Aorta (tissue), 5 donors: ENCODE measurements around the gene CFHR2. TPM values are rescaled to one million over a fixed set of nuclear protein-coding genes. Genes with fewer than 3 reads are reported as not detected.
"Not testable (repeated sequence)": the region's sequence is repeated elsewhere in the genome, so short reads cannot be mapped to it uniquely, and the experiment has no call there.

Experiments used
- ATAC-seq: fragments of 200-7000 bp; cut with Tn5 transposase; one replicate; pipeline ENCODE4 v1.9.1; 2022; ENCODE audit warnings: moderate library complexity; ENCODE audit not compliant: low FRiP score
- DNase-seq, 2 donors: peaks; one replicate each; pipeline ENCODE4 v3.0.0-alpha.2; 2020
- H3K27ac ChIP-seq, 2 donors: one replicate each; pipeline ENCODE4 v1.5.1; 2013; ENCODE audit warnings: low read length in 2 of 2, mild to moderate bottlenecking in 2 of 2, moderate library complexity in 2 of 2, control low read depth in 1 of 2, inconsistent platforms in 1 of 2, low read depth in 1 of 2
- H3K27me3 ChIP-seq, 2 donors: one replicate each; pipeline ENCODE4 v1.6.1; 2013; ENCODE audit warnings: control low read depth in 1 of 2, low read length in 1 of 2, mild to moderate bottlenecking in 1 of 2, moderate library complexity in 1 of 2; ENCODE audit not compliant: insufficient read depth in 2 of 2, control insufficient read depth in 1 of 2
- H3K36me3 ChIP-seq, 2 donors: one replicate each; pipeline ENCODE4 v1.6.1; 2013; ENCODE audit warnings: control low read depth in 1 of 2, low read length in 1 of 2, mild to moderate bottlenecking in 1 of 2; ENCODE audit not compliant: insufficient read depth in 2 of 2, control insufficient read depth in 1 of 2
- H3K4me1 ChIP-seq, 2 donors: one replicate each; pipeline ENCODE4 v1.6.1; 2013; ENCODE audit warnings: low read length in 2 of 2, control low read depth in 1 of 2, mild to moderate bottlenecking in 1 of 2, moderate library complexity in 1 of 2; ENCODE audit not compliant: insufficient read depth in 2 of 2, control insufficient read depth in 1 of 2
- H3K4me3 ChIP-seq, 2 donors: one replicate each; pipeline ENCODE4 v1.5.1; 2013; ENCODE audit warnings: low read length in 2 of 2, control low read depth in 1 of 2, mild to moderate bottlenecking in 1 of 2
- H3K9me3 ChIP-seq: one replicate; pipeline ENCODE4 v1.6.1; 2013; ENCODE audit warnings: mild to moderate bottlenecking, low read length; ENCODE audit not compliant: control insufficient read depth
- WGBS, 2 donors: extraction: QIAGEN DNeasy Blood & Tissue Kit; methylation state at CpG; one replicate each; pipeline ENCODE4 v1.1.7; 2013; 5-methylcytosine and 5-hydroxymethylcytosine counted together
- intact Hi-C, 2 donors: fragments of 100-400 bp; cut with DNase I; formaldehyde crosslinking; loops; one replicate each; pipeline versions ENCODE4 v1.14.2 to v1.15.0; 2022
- long read RNA-seq, 2 donors: library from polyadenylated mRNA; unstranded; transcript quantifications; one replicate each; pipeline ENCODE4 v2.0.0, GENCODE V29; 2020 to 2021
- polyA plus RNA-seq, 2 donors: library from polyadenylated mRNA; stranded (reverse); fragments of 200-250 nt; gene quantifications; one replicate each; pipeline ENCODE4 v1.2.3, GENCODE V29; 2013
- total RNA-seq, 2 donors: library from RNA; stranded (reverse); fragmentation: NEBNext Ultra II Directional; extraction: Animal tissue kit (Norgen Biotek cat#: 25700); gene quantifications; one replicate each; pipeline ENCODE4 v1.2.1, GENCODE V29; 2021
- donor health status: healthy with polysubstance abuse.
- donor health status: Bipolar disorder and iron deficiency.
- donor health status: DM: no; HTN: no; CAD: no.
- donor health status: DM: no; HTN: no; CAD: no.
- donor health status: DM: yes; HTN: yes; CAD: no.

Gene CFHR2
- total RNA-seq (not detected), polyA plus RNA-seq (not detected)
- long read RNA-seq, donor 1, result 0 reads
- long read RNA-seq, donor 2, result 0 reads

DNA sequence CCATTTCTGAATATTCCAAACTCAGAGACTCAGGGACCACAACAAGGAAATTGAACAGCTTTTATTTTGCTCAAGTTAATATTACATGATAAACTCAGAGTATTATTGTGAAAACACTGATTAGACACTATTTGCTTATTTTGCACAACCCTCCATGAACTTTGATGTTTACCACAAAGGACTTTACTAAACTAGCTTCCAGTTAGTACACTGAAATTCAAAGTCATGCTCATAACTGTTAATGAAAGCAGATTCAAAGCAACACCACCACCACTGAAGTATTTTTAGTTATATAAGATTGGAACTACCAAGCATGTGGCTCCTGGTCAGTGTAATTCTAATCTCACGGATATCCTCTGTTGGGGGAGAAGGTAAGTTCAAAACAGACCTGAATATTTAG, at the start of gene CFHR2:
CFHR2 (plus strand) TSS at position 171 of the 400 bp plus-strand sequence; CDS start at position 314, 143 bp downstream.
- no CpG with 5 or more reads among the region's 1 CpG for WGBS, 2 donors
- H3K4me1 ChIP-seq, H3K4me3 ChIP-seq, H3K9me3 ChIP-seq, DNase-seq, intact Hi-C loops, ATAC-seq, H3K36me3 ChIP-seq, H3K27ac ChIP-seq, H3K27me3 ChIP-seq: not testable (repeated sequence)

DNA sequence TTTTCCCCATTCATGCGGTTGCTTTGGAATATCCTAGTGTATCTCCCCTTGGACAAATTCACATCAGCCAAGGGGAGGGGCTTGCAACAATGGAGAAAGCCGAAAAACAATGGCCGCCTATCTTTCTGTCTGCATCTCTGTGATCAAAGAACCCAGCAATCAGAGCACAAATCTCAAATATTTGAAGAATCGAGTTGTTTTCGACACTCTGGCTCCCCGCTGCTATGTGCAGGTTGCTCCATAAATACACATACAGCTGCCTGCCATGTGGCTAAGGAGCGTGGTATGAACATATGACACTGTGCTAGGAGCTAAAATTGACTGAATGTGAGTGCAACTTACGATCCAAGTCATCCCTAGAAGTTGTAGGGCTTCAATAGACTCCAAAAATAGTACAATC, 47.2 kb upstream of the CFHR2 start:
- H3K27me3 ChIP-seq, result peaks cover 0 to 1% of the 10 kb centered on the region in 2 donors
- H3K27ac ChIP-seq, result no peak overlapping the region
- intact Hi-C loops, result no loop called here
- 69 to 78% methylated on average over 8 of the region's 8 CpGs for WGBS, 2 donors
- DNase-seq (no peak), ATAC-seq (no peak)
- H3K36me3 ChIP-seq, result no peaks in the 10 kb centered on the region
- H3K4me3 ChIP-seq, result no peak overlapping the region
- H3K4me1 ChIP-seq, result no peaks in the 10 kb centered on the region
- peaks cover 2% of the 10 kb centered on the region for H3K9me3 ChIP-seq

DNA sequence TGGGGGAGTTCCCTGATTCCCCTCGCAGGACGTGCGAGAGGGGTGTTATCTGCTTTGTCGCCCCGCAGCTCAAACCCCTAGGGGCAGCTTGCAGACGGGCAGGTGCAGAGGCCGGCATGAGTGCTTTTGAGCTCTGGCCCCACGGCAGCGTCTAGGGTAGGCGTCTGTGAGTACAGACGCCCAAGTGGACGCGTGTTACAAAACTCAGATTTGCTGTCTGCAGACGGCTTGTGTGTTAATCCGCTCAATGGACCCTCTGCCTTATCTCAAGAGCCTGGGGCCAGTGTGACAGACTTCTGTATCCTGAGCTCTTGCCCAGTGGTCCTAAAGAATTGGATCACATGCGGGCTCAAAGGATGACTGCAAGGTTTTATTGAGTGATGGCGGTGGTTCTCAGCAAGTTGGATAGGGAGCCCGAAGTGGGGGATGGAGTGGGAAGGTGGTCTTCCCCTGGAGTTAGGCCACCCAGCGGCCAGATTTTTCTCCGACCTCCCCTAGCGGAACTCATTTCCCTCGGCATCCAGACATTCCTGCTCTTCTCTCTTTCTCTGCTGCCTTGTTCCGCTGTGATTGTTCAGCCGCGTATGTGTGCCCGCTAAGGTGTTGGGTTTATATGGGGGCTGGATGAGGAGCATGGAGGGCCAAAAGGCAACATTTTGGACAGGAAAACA, 46.2 kb upstream of the CFHR2 start:
- Histone ChIP-seq H3K27ac (no peak overlapping the region), H3K4me1 (no peaks in the 10 kb centered on the region), H3K4me3 (no peak overlapping the region), H3K27me3 (peaks cover 0 to 1% of the 10 kb centered on the region in 2 donors), H3K36me3 (no peaks in the 10 kb centered on the region), H3K9me3 (peaks cover 2% of the 10 kb centered on the region)
- 18 to 24% methylated on average over 26 of the region's 26 CpGs for WGBS, 2 donors
- DNase-seq (no peak), ATAC-seq (peak; percentile 44)
- intact Hi-C loops, result no loop called here

DNA sequence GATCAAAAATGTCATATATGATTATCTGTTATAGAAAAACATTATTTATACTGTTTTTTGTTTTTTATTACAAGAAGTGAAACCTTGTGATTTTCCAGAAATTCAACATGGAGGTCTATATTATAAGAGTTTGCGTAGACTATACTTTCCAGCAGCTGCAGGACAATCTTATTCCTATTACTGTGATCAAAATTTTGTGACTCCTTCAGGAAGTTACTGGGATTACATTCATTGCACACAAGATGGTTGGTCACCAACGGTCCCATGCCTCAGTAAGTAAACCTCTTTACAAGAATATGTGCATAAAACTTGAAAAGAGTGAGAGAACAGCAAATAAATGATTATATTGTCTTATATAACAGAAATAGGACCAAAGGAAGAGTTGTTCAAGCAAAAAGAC, 41.2 kb upstream of the CFHR2 start:
- Histone ChIP-seq H3K4me3 (no peak overlapping the region), H3K9me3 (peaks cover 2% of the 10 kb centered on the region), H3K36me3 (no peaks in the 10 kb centered on the region), H3K27me3 (no peaks in the 10 kb centered on the region), H3K27ac (no peak overlapping the region), H3K4me1 (no peaks in the 10 kb centered on the region)
- DNase-seq, result no peak
- ATAC-seq, result no peak
- intact Hi-C loops, result no loop called here
- 85 to 90% methylated on average over 2 of the region's 2 CpGs for WGBS, 2 donors

DNA sequence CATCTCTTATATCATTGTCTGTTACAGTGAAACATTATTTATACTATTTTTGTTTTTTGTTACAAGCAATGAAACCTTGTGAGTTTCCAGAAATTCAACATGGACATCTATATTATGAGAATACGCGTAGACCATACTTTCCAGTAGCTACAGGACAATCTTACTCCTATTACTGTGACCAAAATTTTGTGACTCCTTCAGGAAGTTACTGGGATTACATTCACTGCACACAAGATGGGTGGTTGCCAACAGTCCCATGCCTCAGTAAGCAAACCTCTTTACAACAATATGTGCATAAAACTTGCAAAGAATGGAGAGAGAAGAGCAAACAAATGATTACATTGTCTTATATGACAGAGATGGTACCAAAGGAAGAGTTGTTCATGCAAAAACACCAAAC, 33.3 kb upstream of the CFHR2 start:
- Histone ChIP-seq H3K36me3 (no peaks in the 10 kb centered on the region), H3K27me3 (no peaks in the 10 kb centered on the region), H3K27ac (no peak overlapping the region), H3K4me3 (no peak overlapping the region), H3K4me1 (no peaks in the 10 kb centered on the region), H3K9me3 (no peaks in the 10 kb centered on the region)
- ATAC-seq, result no peak
- no peak for DNase-seq
- 98 to 99% methylated on average over 2 of the region's 2 CpGs for WGBS, 2 donors
- intact Hi-C loops, result no loop called here

DNA sequence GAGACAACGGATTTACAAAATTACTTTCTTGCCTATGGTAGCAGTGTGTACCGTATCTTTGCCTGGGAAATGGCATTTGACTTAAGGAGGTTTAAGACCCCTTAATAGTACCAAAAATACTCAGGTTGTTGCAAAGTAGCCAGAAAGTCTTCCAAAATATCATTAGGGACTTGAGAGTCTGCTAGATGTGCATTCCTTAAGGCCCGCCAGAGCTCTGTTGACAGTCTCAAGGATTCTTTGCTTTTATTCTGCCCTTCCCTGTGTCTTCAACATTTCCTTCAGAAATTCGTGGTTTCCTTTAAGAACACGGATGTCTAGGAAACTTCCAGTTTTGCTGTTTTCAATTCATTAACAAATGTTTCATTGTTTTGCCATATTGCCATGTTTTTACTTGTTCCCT, 31.3 kb upstream of the CFHR2 start:
- H3K9me3 ChIP-seq, ATAC-seq, H3K27me3 ChIP-seq, H3K4me3 ChIP-seq, H3K27ac ChIP-seq, intact Hi-C loops, H3K4me1 ChIP-seq, DNase-seq, H3K36me3 ChIP-seq: not testable (repeated sequence)
- WGBS, 2 donors, result 33 to 62% methylated on average over 5 of the region's 5 CpGs

DNA sequence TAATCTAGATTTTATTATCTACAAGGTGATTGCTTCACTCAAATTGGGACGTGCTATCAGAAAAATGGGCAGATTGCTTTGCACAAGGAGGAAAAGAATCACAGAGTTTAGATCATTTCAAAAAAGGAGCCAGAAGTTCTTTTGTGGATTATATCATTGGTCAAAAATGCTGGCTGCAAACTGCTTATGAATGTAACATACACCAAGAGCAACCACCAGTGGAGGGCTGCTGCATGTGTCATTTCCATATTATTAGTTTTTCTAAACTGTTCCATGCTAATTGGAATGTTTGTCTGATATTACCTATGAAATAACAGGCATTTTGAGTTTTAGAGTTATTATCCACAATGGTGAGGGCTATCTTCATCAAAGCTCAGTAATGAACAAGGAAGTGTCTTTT, 16.7 kb upstream of the CFHR2 start:
- H3K36me3 ChIP-seq, H3K27ac ChIP-seq, H3K4me1 ChIP-seq, H3K27me3 ChIP-seq, ATAC-seq, DNase-seq, intact Hi-C loops, H3K9me3 ChIP-seq, H3K4me3 ChIP-seq: not testable (repeated sequence)
- WGBS, 2 donors, result 31 to 61% methylated on average over 1 of the region's 1 CpG

DNA sequence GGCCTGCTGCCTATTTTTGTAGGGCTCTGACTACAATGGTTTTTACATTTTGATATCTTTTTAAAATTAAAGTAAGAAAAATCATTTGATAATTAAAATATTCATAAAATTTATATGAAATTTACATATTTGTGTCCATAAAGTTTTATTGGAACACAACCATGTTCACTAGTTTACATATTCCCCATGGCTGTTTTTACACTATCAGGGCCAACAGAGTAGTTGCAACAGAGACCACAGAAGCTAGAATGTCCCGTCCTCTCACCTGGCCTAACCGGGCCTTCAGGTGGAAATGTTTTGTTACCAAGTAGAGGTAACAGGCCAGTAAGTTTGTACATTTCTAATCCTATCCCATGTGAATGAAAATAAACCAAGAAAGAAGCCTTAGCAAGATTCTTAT, 10.7 kb upstream of the CFHR2 start:
- H3K27ac ChIP-seq, DNase-seq, H3K4me1 ChIP-seq, H3K9me3 ChIP-seq, ATAC-seq, H3K27me3 ChIP-seq, H3K36me3 ChIP-seq, intact Hi-C loops, H3K4me3 ChIP-seq: not testable (repeated sequence)
- 86% methylated on average over 2 of the region's 2 CpGs for WGBS, 2 donors

DNA sequence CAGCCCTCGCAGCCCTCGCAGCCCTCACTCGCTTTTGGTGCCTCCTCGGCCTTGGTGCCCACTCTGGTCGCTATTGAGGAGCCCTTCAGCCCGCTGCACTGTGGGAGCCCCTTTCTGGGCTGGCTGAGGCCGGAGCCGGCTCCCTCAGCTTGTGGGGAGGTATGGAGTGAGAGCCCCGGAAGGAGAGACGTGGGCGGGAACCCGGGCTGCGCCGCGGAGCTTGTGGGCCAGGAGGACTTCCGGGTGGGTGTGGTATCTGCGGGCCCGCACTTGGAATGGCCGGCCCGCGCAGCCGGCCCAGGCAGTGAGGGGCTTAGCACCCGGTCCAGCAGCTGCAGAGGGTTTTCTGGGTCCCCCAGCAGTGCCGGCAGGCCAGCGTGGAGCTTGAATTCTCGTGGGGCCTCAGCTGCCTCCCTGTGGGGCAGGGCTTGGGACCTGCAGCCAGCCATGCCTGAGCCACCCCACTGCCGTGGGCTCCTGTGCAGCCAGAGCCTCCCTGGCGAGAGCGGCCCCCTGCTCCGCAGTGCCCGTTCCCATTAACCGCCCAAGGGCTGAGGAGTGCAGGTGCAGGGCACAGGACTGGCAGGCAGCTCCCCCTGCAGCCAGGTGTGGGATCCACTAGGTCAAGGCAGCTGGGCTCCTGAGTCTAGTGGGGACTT, 9.9 kb upstream of the CFHR2 start:
- H3K27ac ChIP-seq, result no peak overlapping the region
- no peaks in the 10 kb centered on the region for H3K9me3 ChIP-seq
- H3K4me1 ChIP-seq, result no peaks in the 10 kb centered on the region
- peak; percentile 50 for ATAC-seq
- 93 to 94% methylated on average over 30 to 32 of the region's 32 CpGs for WGBS, 2 donors
- no peaks in the 10 kb centered on the region for H3K27me3 ChIP-seq
- H3K36me3 ChIP-seq, result no peaks in the 10 kb centered on the region
- no peak overlapping the region for H3K4me3 ChIP-seq
- intact Hi-C loops, result no loop called here
- DNase-seq, result peak; percentile 38 to 70
